COLO668 (cell line): ENCODE results near the gene C2orf49.

Experiments
- DNase-seq: peaks from one replicate; lab custom pipeline; 2025; ENCODE audit not compliant: unreplicated experiment; lab: John Stamatoyannopoulos, UW

C2orf49 gene

GRCh38 chr2:105361102-105361889 is 24.0 kb downstream of the C2orf49 start:
- DNase-seq, result no peak

GRCh38 chr2:105362862-105363591 is 25.7 kb downstream of the C2orf49 start:
- DNase-seq, result no peak

- no peak for DNase-seq
Measured at GRCh38 chr2:105364436-105365139, 27.2 kb downstream of the C2orf49 start.

GRCh38 chr2:105365206-105365605 is 27.9 kb downstream of the C2orf49 start:
- no peak for DNase-seq

- DNase-seq, result no peak
Measured at GRCh38 chr2:105368759-105369408, 31.5 kb downstream of the C2orf49 start.

GRCh38 chr2:105369777-105370690 is 32.7 kb downstream of the C2orf49 start:
- peak; percentile 50 for DNase-seq

- no peak for DNase-seq
Measured at GRCh38 chr2:105371156-105371555, 33.8 kb downstream of the C2orf49 start.

GRCh38 chr2:105371810-105372209 is 34.5 kb downstream of the C2orf49 start:
- DNase-seq, result no peak

GRCh38 chr2:105373344-105373781 is 36.0 kb downstream of the C2orf49 start:
- no peak for DNase-seq

- no peak for DNase-seq
Measured at GRCh38 chr2:105373895-105374401, 36.6 kb downstream of the C2orf49 start.

GRCh38 chr2:105375001-105375561 is 37.7 kb downstream of the C2orf49 start:
- no peak for DNase-seq

GRCh38 chr2:105376010-105376409 is 38.7 kb downstream of the C2orf49 start:
- DNase-seq, result no peak

- no peak for DNase-seq
Measured at GRCh38 chr2:105376789-105377240, 39.5 kb downstream of the C2orf49 start.

- no peak for DNase-seq
Measured at GRCh38 chr2:105377871-105378270, 40.5 kb downstream of the C2orf49 start.

GRCh38 chr2:105378276-105378840 is 41.0 kb downstream of the C2orf49 start:
- no peak for DNase-seq

GRCh38 chr2:105378921-105379383 is 41.6 kb downstream of the C2orf49 start:
- no peak for DNase-seq

- DNase-seq, result no peak
Measured at GRCh38 chr2:105379741-105380186, 42.4 kb downstream of the C2orf49 start.

GRCh38 chr2:105380432-105381100 is 43.2 kb downstream of the C2orf49 start:
- DNase-seq, result no peak
